Measurements from ENCODE around the gene TINAG.

- TF ChIP-seq CTCF (IDR thresholded peaks at IDR 0.05) (no peak), POLR2A (IDR thresholded peaks at IDR 0.05) (no peak), EP300 (IDR thresholded peaks at IDR 0.05) (no peak)
Observed at GRCh38 chr6:54320871-54321270, 12.6 kb downstream of the TINAG start.

Data from gastroesophageal sphincter (tissue), 3 donors.